ENCODE results near the gene MMP19.

Gene MMP19

DNA sequence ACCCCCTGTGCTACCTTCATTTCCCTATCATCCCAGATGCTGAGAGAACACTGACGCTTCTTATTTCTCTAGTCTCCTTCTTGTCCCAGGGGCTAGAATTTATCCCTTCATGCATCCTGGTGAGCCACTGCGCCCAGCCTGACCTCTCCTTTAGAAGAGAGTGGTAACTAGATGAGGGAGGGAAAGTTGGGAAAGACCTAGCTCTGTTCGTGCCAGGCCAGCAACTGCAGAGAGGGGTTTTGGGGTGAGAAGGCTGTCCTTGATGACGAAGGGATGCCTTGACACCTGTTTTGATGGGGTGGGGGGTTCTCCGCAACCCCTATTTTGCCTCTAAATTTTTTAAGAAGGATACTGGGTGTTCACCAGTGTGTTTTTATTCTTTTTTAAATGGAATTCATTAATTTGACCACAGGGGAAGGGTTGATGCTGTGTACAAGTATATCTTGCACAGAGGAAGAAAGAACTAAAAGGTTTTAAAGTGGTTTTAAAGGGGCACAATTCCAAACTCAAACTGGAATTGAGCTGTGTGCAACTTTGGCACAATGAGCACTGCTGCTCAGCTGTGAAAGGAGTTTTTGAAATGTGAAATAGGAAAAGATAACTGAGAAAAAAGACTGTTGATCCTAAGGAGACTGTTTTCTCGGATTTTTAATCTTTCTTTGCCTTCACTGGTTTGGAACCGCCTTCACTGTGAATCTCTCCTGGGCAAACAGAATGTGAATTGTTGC lies 7.0 kb upstream of the MMP19 start:
- TF ChIP-seq, protein P1, sequence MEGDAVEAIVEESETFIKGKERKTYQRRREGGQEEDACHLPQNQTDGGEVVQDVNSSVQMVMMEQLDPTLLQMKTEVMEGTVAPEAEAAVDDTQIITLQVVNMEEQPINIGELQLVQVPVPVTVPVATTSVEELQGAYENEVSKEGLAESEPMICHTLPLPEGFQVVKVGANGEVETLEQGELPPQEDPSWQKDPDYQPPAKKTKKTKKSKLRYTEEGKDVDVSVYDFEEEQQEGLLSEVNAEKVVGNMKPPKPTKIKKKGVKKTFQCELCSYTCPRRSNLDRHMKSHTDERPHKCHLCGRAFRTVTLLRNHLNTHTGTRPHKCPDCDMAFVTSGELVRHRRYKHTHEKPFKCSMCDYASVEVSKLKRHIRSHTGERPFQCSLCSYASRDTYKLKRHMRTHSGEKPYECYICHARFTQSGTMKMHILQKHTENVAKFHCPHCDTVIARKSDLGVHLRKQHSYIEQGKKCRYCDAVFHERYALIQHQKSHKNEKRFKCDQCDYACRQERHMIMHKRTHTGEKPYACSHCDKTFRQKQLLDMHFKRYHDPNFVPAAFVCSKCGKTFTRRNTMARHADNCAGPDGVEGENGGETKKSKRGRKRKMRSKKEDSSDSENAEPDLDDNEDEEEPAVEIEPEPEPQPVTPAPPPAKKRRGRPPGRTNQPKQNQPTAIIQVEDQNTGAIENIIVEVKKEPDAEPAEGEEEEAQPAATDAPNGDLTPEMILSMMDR (IDR thresholded peaks at IDR 0.05; ENCODE audit: extremely low read depth, missing control alignments), result no peak
- no peak for DNase-seq (ENCODE audit: low spot score)

- TF ChIP-seq, protein P1 (IDR thresholded peaks at IDR 0.05; ENCODE audit: extremely low read depth, missing control alignments), result no peak
- no peak for DNase-seq (ENCODE audit: low spot score)
Measured at GRCh38 chr12:55847603-55848291, 5.0 kb upstream of the MMP19 start.

DNA sequence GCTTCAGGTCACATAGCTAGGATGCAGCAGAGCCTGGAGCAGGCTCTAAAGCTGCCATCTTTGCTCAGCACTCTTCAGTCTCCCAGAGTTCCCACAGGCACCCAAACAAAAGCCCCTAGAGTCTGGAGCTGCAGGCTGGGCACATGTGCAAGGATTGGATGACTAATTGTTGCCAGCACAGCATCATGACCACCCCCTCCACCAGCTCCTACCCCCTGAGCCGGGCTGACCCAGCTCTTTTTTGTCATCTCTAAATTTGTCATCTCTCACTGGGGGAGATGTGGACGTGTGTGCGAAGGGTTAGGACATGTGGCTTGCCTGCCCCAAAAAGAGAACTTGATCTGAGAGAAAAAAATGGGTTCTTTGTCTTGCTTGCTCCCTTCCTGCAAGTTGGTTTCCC lies 4.3 kb upstream of the MMP19 start:
- no peak for DNase-seq (ENCODE audit: low spot score)
- TF ChIP-seq, protein P1 (IDR thresholded peaks at IDR 0.05; ENCODE audit: extremely low read depth, missing control alignments), result no peak

- no peak for DNase-seq (ENCODE audit: low spot score)
- TF ChIP-seq, protein P1 (IDR thresholded peaks at IDR 0.05; ENCODE audit: extremely low read depth, missing control alignments), result no peak
Measured at GRCh38 chr12:55845785-55846496, 3.2 kb upstream of the MMP19 start.

DNA sequence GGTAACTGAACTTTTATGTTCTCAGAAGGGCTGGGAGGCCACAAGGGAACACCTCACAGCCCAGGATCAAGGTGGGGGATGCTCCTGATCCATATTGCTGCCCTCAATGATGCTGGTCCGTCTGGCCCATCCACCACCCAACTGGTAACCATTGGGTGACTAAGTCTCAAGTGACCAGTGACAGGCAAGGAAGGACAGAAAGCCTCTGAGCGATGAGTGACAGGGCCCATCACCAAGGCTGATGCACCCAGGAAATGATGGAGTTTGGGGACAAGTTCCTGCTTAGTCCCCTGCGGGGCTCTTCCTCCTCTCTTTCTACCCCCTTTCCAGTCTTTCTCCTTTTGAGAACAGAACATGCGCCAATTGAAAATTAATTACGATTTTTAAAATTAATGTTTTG lies 2.6 kb upstream of the MMP19 start:
- TF ChIP-seq, protein P1 (IDR thresholded peaks at IDR 0.05; ENCODE audit: extremely low read depth, missing control alignments), result no peak
- DNase-seq (ENCODE audit: low spot score), result no peak

DNA sequence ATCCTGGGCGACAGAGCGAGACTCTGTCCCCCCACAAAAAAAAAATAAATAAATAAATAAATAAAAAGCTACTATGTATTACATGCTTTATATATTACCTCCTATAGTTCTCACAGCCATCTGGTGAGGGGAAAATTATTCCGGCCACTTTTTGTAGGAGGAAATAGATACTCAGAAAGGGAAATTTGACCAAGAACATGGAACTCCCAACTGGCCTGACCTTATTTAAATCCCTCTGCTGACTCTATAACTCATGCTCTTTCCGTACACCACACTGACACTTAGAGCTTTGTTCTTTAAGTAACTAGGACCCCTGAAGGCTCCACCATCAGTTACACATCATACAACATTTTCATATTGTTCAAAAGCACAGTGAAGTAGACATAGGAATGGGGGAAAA lies 2.2 kb upstream of the MMP19 start:
- TF ChIP-seq, protein P1 (IDR thresholded peaks at IDR 0.05; ENCODE audit: extremely low read depth, missing control alignments), result no peak
- DNase-seq (ENCODE audit: low spot score), result no peak

DNA sequence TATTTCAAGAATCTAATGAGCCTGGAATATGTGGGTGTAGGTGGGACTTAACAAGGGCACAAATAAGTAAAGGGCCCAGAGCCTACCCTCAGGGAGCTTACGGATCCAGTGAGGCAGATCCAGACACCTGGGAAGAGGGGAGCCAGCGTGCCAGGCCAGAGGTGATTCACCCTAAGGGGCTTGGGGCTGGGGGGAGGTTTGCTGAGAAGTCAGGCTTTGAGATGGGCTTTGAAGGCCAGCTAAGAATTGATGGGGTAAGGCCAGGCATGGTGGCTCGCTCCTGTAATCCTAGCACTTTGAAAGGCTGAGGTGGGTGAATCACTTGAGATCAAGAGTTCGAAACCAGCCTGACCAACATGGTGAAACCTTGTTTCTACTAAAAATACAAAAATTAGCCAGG lies 695 bp upstream of the MMP19 start:
- TF ChIP-seq, protein P1 (IDR thresholded peaks at IDR 0.05; ENCODE audit: extremely low read depth, missing control alignments), result no peak
- DNase-seq (ENCODE audit: low spot score), result no peak
